ENCODE measurements around the gene DYNC1H1.

DYNC1H1 gene

GRCh38 chr14:101954501-101954900 is 9.9 kb upstream of the DYNC1H1 start:
- no peak for TF ChIP-seq GATA2 (IDR thresholded peaks at IDR 0.05; ENCODE audit: low read depth, low read length)
- TF ChIP-seq GATA3 (IDR thresholded peaks at IDR 0.05; ENCODE audit: low read depth, low read length): no peak

GRCh38 chr14:101955695-101956161 is 8.6 kb upstream of the DYNC1H1 start:
- TF ChIP-seq GATA3 (IDR thresholded peaks at IDR 0.05; ENCODE audit: low read depth, low read length): no peak
- no peak for TF ChIP-seq GATA2 (IDR thresholded peaks at IDR 0.05; ENCODE audit: low read depth, low read length)

- TF ChIP-seq GATA2 (IDR thresholded peaks at IDR 0.05; ENCODE audit: low read depth, low read length): no peak
- no peak for TF ChIP-seq GATA3 (IDR thresholded peaks at IDR 0.05; ENCODE audit: low read depth, low read length)
Observed at GRCh38 chr14:101956179-101956885, 8.0 kb upstream of the DYNC1H1 start.

GRCh38 chr14:101957406-101958234 is 6.8 kb upstream of the DYNC1H1 start:
- TF ChIP-seq GATA2 (IDR thresholded peaks at IDR 0.05; ENCODE audit: low read depth, low read length): no peak
- TF ChIP-seq GATA3 (IDR thresholded peaks at IDR 0.05; ENCODE audit: low read depth, low read length): no peak

GRCh38 chr14:101958418-101959180 is 5.8 kb upstream of the DYNC1H1 start:
- TF ChIP-seq GATA3 (IDR thresholded peaks at IDR 0.05; ENCODE audit: low read depth, low read length): no peak
- no peak for TF ChIP-seq GATA2 (IDR thresholded peaks at IDR 0.05; ENCODE audit: low read depth, low read length)

- TF ChIP-seq GATA3 (IDR thresholded peaks at IDR 0.05; ENCODE audit: low read depth, low read length) (no peak), GATA2 (IDR thresholded peaks at IDR 0.05; ENCODE audit: low read depth, low read length) (no peak)
Observed at GRCh38 chr14:101959277-101959676, 5.1 kb upstream of the DYNC1H1 start.

- TF ChIP-seq GATA2 (IDR thresholded peaks at IDR 0.05; ENCODE audit: low read depth, low read length) (no peak), GATA3 (IDR thresholded peaks at IDR 0.05; ENCODE audit: low read depth, low read length) (no peak)
Observed at GRCh38 chr14:101960225-101960624, 4.1 kb upstream of the DYNC1H1 start.

- no peak for TF ChIP-seq GATA2 (IDR thresholded peaks at IDR 0.05; ENCODE audit: low read depth, low read length)
- no peak for TF ChIP-seq GATA3 (IDR thresholded peaks at IDR 0.05; ENCODE audit: low read depth, low read length)
Observed at GRCh38 chr14:101961011-101961721, 3.2 kb upstream of the DYNC1H1 start.

GRCh38 chr14:101961746-101962502 is 2.4 kb upstream of the DYNC1H1 start:
- no peak for TF ChIP-seq GATA2 (IDR thresholded peaks at IDR 0.05; ENCODE audit: low read depth, low read length)
- no peak for TF ChIP-seq GATA3 (IDR thresholded peaks at IDR 0.05; ENCODE audit: low read depth, low read length)

GRCh38 chr14:101962503-101962874 is 1.9 kb upstream of the DYNC1H1 start:
- no peak for TF ChIP-seq GATA3 (IDR thresholded peaks at IDR 0.05; ENCODE audit: low read depth, low read length)
- no peak for TF ChIP-seq GATA2 (IDR thresholded peaks at IDR 0.05; ENCODE audit: low read depth, low read length)

- TF ChIP-seq GATA2 (IDR thresholded peaks at IDR 0.05; ENCODE audit: low read depth, low read length) (no peak), GATA3 (IDR thresholded peaks at IDR 0.05; ENCODE audit: low read depth, low read length) (no peak)
Observed at GRCh38 chr14:101963052-101963451, 1.3 kb upstream of the DYNC1H1 start.

- no peak for TF ChIP-seq GATA2 (IDR thresholded peaks at IDR 0.05; ENCODE audit: low read depth, low read length)
- no peak for TF ChIP-seq GATA3 (IDR thresholded peaks at IDR 0.05; ENCODE audit: low read depth, low read length)
Observed at GRCh38 chr14:101963656-101964296, 597 bp upstream of the DYNC1H1 start.

- TF ChIP-seq GATA2 (IDR thresholded peaks at IDR 0.05; ENCODE audit: low read depth, low read length): no peak
- TF ChIP-seq GATA3 (IDR thresholded peaks at IDR 0.05; ENCODE audit: low read depth, low read length): no peak
Observed at GRCh38 chr14:101965181-101965544, 790 bp downstream of the DYNC1H1 start.

Data from SH-SY5Y (cell line).